H1 (cell line): ENCODE results near the gene LPGAT1. TPM values are rescaled to one million over a fixed set of nuclear protein-coding genes. Genes with fewer than 3 reads are reported as not detected.

Experiments used
- CTCF ChIA-PET: fragments of 300-600 bp; sonication (Branson Sonifier 250); formaldehyde crosslinking; loops from one replicate; lab custom pipeline; 2021; ENCODE audit not compliant: partially characterized antibody; lab: Charles Lee
- POLR2A ChIA-PET: fragments of 300-600 bp; sonication (Branson Sonifier 250); formaldehyde crosslinking; loops from one replicate; lab custom pipeline; 2021; ENCODE audit warnings: inconsistent platforms; ENCODE audit not compliant: partially characterized antibody; lab: Charles Lee
- DNase-seq, 2 experiments: peaks; one replicate each; pipeline versions ENCODE4 v3.0.0 to v3.0.0-alpha.2; 2010 to 2022; ENCODE audit warnings: low spot score in 2 of 2, low read depth in 1 of 2, mixed read lengths in 1 of 2
- FAIRE-seq: peaks from 2 replicates; lab custom pipeline; 2011; peaks lifted over from hg19 to GRCh38; lab: Jason Lieb, UNC
- H2AFZ ChIP-seq: 2 replicates; pipeline ENCODE4 v1.8.1; 2012; ENCODE audit warnings: low read length, inconsistent platforms
- H2AK5ac ChIP-seq: 2 replicates; pipeline ENCODE4 v1.6.1; 2013; ENCODE audit warnings: low read depth, low read length
- H2BK120ac ChIP-seq: replicated peaks from 2 replicates; pipeline ENCODE3; 2013; ENCODE audit warnings: low read depth, low read length, inconsistent platforms
- H2BK12ac ChIP-seq: 2 replicates; pipeline ENCODE4 v1.6.1; 2013; ENCODE audit warnings: low read depth, low read length
- H2BK15ac ChIP-seq: 2 replicates; pipeline ENCODE4 v1.6.1; 2013; ENCODE audit warnings: low read length
- H2BK20ac ChIP-seq: 2 replicates; pipeline ENCODE4 v1.6.1; 2013; ENCODE audit warnings: low read length
- H2BK5ac ChIP-seq: 2 replicates; pipeline ENCODE4 v1.6.1; 2013; ENCODE audit warnings: low read depth, low read length
- H3K14ac ChIP-seq: 2 replicates; pipeline ENCODE4 v1.6.1; 2013; ENCODE audit warnings: inconsistent platforms; ENCODE audit not compliant: insufficient read length
- H3K18ac ChIP-seq: 2 replicates; pipeline ENCODE4 v1.6.1; 2013; ENCODE audit warnings: low read length; ENCODE audit errors: extremely low read depth
- H3K23ac ChIP-seq: 2 replicates; pipeline ENCODE4 v1.6.1; 2013; ENCODE audit warnings: inconsistent platforms; ENCODE audit not compliant: insufficient read length
- H3K23me2 ChIP-seq: 2 replicates; pipeline ENCODE4 v1.6.1; 2013; ENCODE audit warnings: low read depth, low read length
- H3K27ac ChIP-seq: 2 replicates; pipeline ENCODE4 v1.6.1; 2011; ENCODE audit warnings: low read depth, low read length, inconsistent platforms
- H3K27me3 ChIP-seq, 4 experiments: replicated peaks in 1 of 4; 1 replicate in 1 of 4; 2 replicates in 3 of 4; pipeline versions ENCODE4 v1.6.1 to v1.8.1; 2011 to 2013; ENCODE audit warnings: low read length in 3 of 4, mild to moderate bottlenecking in 3 of 4, inconsistent platforms in 2 of 4, mixed read lengths in 2 of 4, moderate library complexity in 1 of 4; ENCODE audit not compliant: control insufficient read depth in 3 of 4, insufficient read depth in 3 of 4; ENCODE audit errors: extremely low read depth in 1 of 4
- H3K36me3 ChIP-seq, 4 experiments: 2 replicates each; pipeline versions ENCODE4 v1.6.1 to v1.8.1; 2011 to 2013; ENCODE audit warnings: mild to moderate bottlenecking in 4 of 4, low read length in 3 of 4, moderate library complexity in 2 of 4, control low read depth in 1 of 4, inconsistent platforms in 1 of 4; ENCODE audit not compliant: insufficient read depth in 4 of 4, control insufficient read depth in 2 of 4
- H3K4ac ChIP-seq: replicated peaks from 2 replicates; pipeline ENCODE3; 2013; ENCODE audit warnings: low read length, low read depth, mixed read lengths, inconsistent platforms; ENCODE audit not compliant: insufficient read length
- H3K4me1 ChIP-seq, 4 experiments: replicated peaks in 1 of 4; 1 replicate in 1 of 4; 2 replicates in 3 of 4; pipeline versions ENCODE4 v1.6.1 to v1.8.1; 2011 to 2013; ENCODE audit warnings: low read length in 3 of 4, inconsistent platforms in 2 of 4, mixed read lengths in 1 of 4; ENCODE audit not compliant: insufficient read depth in 4 of 4, control insufficient read depth in 3 of 4
- H3K4me2 ChIP-seq, 2 experiments: 2 replicates each; pipeline versions ENCODE4 v1.6.1 to v1.8.1; 2011 to 2013; ENCODE audit warnings: low read depth in 2 of 2, low read length in 2 of 2, control low read depth in 1 of 2, inconsistent platforms in 1 of 2, mild to moderate bottlenecking in 1 of 2; ENCODE audit not compliant: insufficient read depth in 1 of 2
- H3K4me3 ChIP-seq, 4 experiments: fragments of 200-600, 300-600 bp in 1 of 4; sonication (generic), shearing (Covaris generic), sonication (Bioruptor Twin) in 1 of 4; 2 replicates each; pipeline versions ENCODE4 v1.5.1 to v1.8.1; 2011 to 2016; ENCODE audit warnings: low read length in 4 of 4, low read depth in 3 of 4, control low read depth in 2 of 4, inconsistent platforms in 2 of 4, mild to moderate bottlenecking in 2 of 4, mixed read lengths in 1 of 4, moderate library complexity in 1 of 4; ENCODE audit not compliant: insufficient read depth in 2 of 4; ENCODE audit errors: extremely low read depth in 1 of 4
- H3K56ac ChIP-seq: replicated peaks from 2 replicates; pipeline ENCODE3; 2013; ENCODE audit warnings: low read depth, mild to moderate bottlenecking, mixed read lengths, low read length, inconsistent platforms; ENCODE audit not compliant: insufficient read length
- H3K79me1 ChIP-seq: 2 replicates; pipeline ENCODE4 v1.6.1; 2013; ENCODE audit warnings: low read depth, low read length, control low read depth
- H3K79me2 ChIP-seq, 2 experiments: 2 replicates each; pipeline versions ENCODE4 v1.6.1 to v1.8.1; 2012 to 2013; ENCODE audit warnings: low read length in 2 of 2, mild to moderate bottlenecking in 2 of 2, inconsistent platforms in 1 of 2; ENCODE audit not compliant: insufficient read depth in 2 of 2, control insufficient read depth in 1 of 2
- H3K9ac ChIP-seq, 4 experiments: replicated peaks in 1 of 4; 1 replicate in 1 of 4; 2 replicates in 3 of 4; pipeline versions ENCODE4 v1.6.1 to v1.8.1; 2011 to 2013; ENCODE audit warnings: low read depth in 3 of 4, low read length in 3 of 4, control low read depth in 2 of 4, mild to moderate bottlenecking in 2 of 4, moderate library complexity in 2 of 4, inconsistent platforms in 1 of 4; ENCODE audit errors: extremely low read depth in 1 of 4
- H3K9me3 ChIP-seq, 2 experiments: 2 replicates each; pipeline versions ENCODE4 v1.6.1 to v1.8.1; 2012 to 2013; ENCODE audit warnings: mild to moderate bottlenecking in 2 of 2, moderate library complexity in 2 of 2, control low read depth in 1 of 2, inconsistent platforms in 1 of 2, low read depth in 1 of 2, low read length in 1 of 2, mixed read lengths in 1 of 2; ENCODE audit not compliant: insufficient read depth in 2 of 2
- H4K20me1 ChIP-seq, 2 experiments: replicated peaks in 1 of 2; 2 replicates each; pipeline versions ENCODE3 to v1.8.1; 2011 to 2013; ENCODE audit warnings: inconsistent platforms in 2 of 2, low read length in 2 of 2, mild to moderate bottlenecking in 1 of 2; ENCODE audit not compliant: insufficient read depth in 2 of 2, control insufficient read depth in 1 of 2
- H4K5ac ChIP-seq: 2 replicates; pipeline ENCODE4 v1.6.1; 2013; ENCODE audit warnings: low read length, low read depth, mixed read lengths, inconsistent platforms; ENCODE audit not compliant: insufficient read length
- H4K8ac ChIP-seq: 2 replicates; pipeline ENCODE4 v1.8.0; 2013; ENCODE audit warnings: mild to moderate bottlenecking, moderate library complexity, low read length, inconsistent platforms; ENCODE audit not compliant: insufficient read depth; ENCODE audit errors: extremely low read depth
- H4K91ac ChIP-seq: replicated peaks from 2 replicates; pipeline ENCODE3; 2013; ENCODE audit warnings: low read length, mixed read lengths, inconsistent platforms; ENCODE audit not compliant: insufficient read length
- ASH2L ChIP-seq: fragments of 200-600, 300-600 bp; sonication (generic); IDR thresholded peaks from one replicate; pipeline ENCODE4 v1.7.1; 2017; ENCODE audit warnings: low read length
- BCL11A ChIP-seq, 2 experiments: IDR thresholded peaks; one replicate each; pipeline ENCODE4 v1.6.1; 2011; ENCODE audit warnings: low read depth in 2 of 2, low read length in 2 of 2, mild to moderate bottlenecking in 2 of 2
- CHD1 ChIP-seq: IDR thresholded peaks from 2 replicates; pipeline ENCODE4 v1.6.1; 2012; ENCODE audit warnings: low read depth, low read length, improper control_type of control experiment
- CREB1 ChIP-seq: IDR thresholded peaks from 2 replicates; pipeline ENCODE4 v1.6.1; 2012; ENCODE audit warnings: inconsistent platforms
- EP300 ChIP-seq, 2 experiments: IDR thresholded peaks; 1 replicate in 1 of 2; 2 replicates in 1 of 2; pipeline ENCODE4 v1.6.1; 2011 to 2012; ENCODE audit warnings: low read depth in 2 of 2, low read length in 2 of 2, mild to moderate bottlenecking in 2 of 2, borderline replicate concordance in 1 of 2, inconsistent platforms in 1 of 2, moderate library complexity in 1 of 2
- GABPA ChIP-seq: IDR thresholded peaks from 2 replicates; pipeline ENCODE4 v1.6.1; 2011; ENCODE audit warnings: mild to moderate bottlenecking, low read length, moderate library complexity, borderline replicate concordance; ENCODE audit not compliant: insufficient read depth
- HDAC2 ChIP-seq, 2 experiments: fragments of 300-600 bp in 1 of 2; sonication (generic) in 1 of 2; IDR thresholded peaks; 2 replicates each; pipeline ENCODE4 v1.6.1; 2011 to 2012; ENCODE audit warnings: low read depth in 2 of 2, low read length in 2 of 2, mild to moderate bottlenecking in 2 of 2, moderate library complexity in 2 of 2, borderline replicate concordance in 1 of 2, inconsistent platforms in 1 of 2
- KDM1A ChIP-seq: fragments of 200-600, 300-600 bp; sonication (generic); IDR thresholded peaks from 2 replicates; pipeline ENCODE4 v1.7.1; 2016; ENCODE audit warnings: mild to moderate bottlenecking, low read length, borderline replicate concordance
- POLR2AphosphoS5 ChIP-seq: IDR thresholded peaks from 2 replicates; pipeline ENCODE4 v1.6.1; 2011; ENCODE audit warnings: low read depth, low read length
- SIN3A ChIP-seq, 2 experiments: IDR thresholded peaks in 1 of 2; conservative IDR thresholded peaks in 1 of 2; 2 replicates each; pipeline ENCODE4 v1.6.1; 2011 to 2012; ENCODE audit warnings: low read length in 2 of 2, improper control_type of control experiment in 1 of 2, low read depth in 1 of 2, mild to moderate bottlenecking in 1 of 2
- SP1 ChIP-seq: IDR thresholded peaks from 2 replicates; pipeline ENCODE4 v1.6.1; 2011; ENCODE audit warnings: low read depth, low read length
- SP2 ChIP-seq: IDR thresholded peaks from 2 replicates; pipeline ENCODE4 v1.6.1; 2012; ENCODE audit warnings: mild to moderate bottlenecking, low read length, inconsistent platforms
- SUZ12 ChIP-seq: fragments of 200-600 bp; sonication (generic); IDR thresholded peaks from 2 replicates; pipeline ENCODE4 v1.6.1; 2012; ENCODE audit warnings: mild to moderate bottlenecking, inconsistent platforms, low read length, moderate library complexity, mixed read lengths
- WGBS, 2 experiments: shearing (Covaris generic) in 1 of 2; methylation state at CpG; one replicate each; pipeline versions ENCODE4 v1.1.6 to v1.1.7; 2013 to 2015; ENCODE audit warnings: low lambda C conversion rate in 2 of 2, mixed read lengths in 2 of 2, inconsistent platforms in 1 of 2, low coverage in 1 of 2, missing lambda C conversion rate in 1 of 2; ENCODE audit not compliant: insufficient replicate concordance in 2 of 2, insufficient coverage in 1 of 2, insufficient read length in 1 of 2; ENCODE audit errors: extremely low coverage in 1 of 2, missing lambda C conversion rate in 1 of 2; 5-methylcytosine and 5-hydroxymethylcytosine counted together
- polyA plus RNA-seq, 7 experiments: library from polyadenylated mRNA; depleted of rRNA in 3 of 7; stranded (reverse) in 5 of 7; unstranded in 2 of 7; fragments of >200 nt in 5 of 7; fragments of 200-250 nt in 2 of 7; gene quantifications; 1 replicate in 5 of 7; 2 replicates in 1 of 7; 4 replicates in 1 of 7; pipeline versions ENCODE4 v1.2.1 to v1.2.3, GENCODE V29; 2011 to 2013; ENCODE audit warnings: missing spikeins in 2 of 7, mixed read lengths in 2 of 7
- total RNA-seq: library from RNA; stranded (reverse); fragmentation: NEBNext Ultra II Directional; extraction: Animal tissue kit (Norgen Biotek cat#: 25700); gene quantifications from 2 replicates; pipeline ENCODE4 v1.2.1, GENCODE V29; 2021
- TF ChIP-seq, protein P1 (sequence below): IDR thresholded peaks from 2 replicates; pipeline ENCODE4 v1.6.1; 2012; ENCODE audit warnings: inconsistent platforms

LPGAT1 gene
- total and polyA plus RNA-seq, 2 of the 8 experiments (the other 6 are each of a cell fraction or from before 2014, with no cell fraction given) = 2.3 to 13.5 TPM

DNA sequence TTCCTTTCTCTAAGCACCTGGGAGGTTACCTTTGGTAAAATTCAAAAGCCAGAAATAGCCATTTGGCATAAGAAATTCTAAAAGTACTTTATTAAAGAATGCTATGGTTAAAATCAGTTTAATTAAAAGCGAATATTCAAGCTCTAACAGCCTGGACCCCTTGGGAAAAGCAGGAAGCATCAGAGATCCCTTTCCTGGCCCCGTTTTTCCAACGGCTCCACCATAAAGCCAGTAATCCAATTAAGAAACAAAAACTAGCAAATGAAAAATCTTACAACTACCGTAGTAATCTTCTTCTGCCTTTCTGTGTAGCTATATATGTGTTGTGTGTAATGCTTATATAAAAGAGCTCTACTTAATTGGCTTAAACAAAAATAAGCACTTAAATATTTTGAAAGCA, 121.6 kb downstream of the LPGAT1 start:
- H2BK20ac ChIP-seq = no peak overlapping the region
- H3K4me3 ChIP-seq = no peak overlapping the region
- H3K9me3 ChIP-seq = no peaks in the 10 kb centered on the region
- H2BK12ac ChIP-seq = no peak overlapping the region
- TF ChIP-seq BCL11A (IDR thresholded peaks at IDR 0.05; ENCODE audit: low read depth in 2 of 2, low read length in 2 of 2) (no peak), SP2 (no peak), KDM1A (no peak), HDAC2 (IDR thresholded peaks at IDR 0.05; ENCODE audit: borderline replicate concordance in 1 of 2, low read depth in 2 of 2, low read length in 2 of 2) (no peak), ASH2L (no peak), CHD1 (no peak), CREB1 (no peak), SIN3A (conservative IDR thresholded peaks at IDR 0.05 in 1 of 2, IDR thresholded peaks at IDR 0.05 in 1 of 2; ENCODE audit: low read depth in 1 of 2, low read length in 2 of 2) (no peak), GABPA (no peak), POLR2AphosphoS5 (no peak), EP300 (IDR thresholded peaks at IDR 0.05; ENCODE audit: borderline replicate concordance in 1 of 2, low read depth in 2 of 2, low read length in 2 of 2) (no peak), SUZ12 (no peak), SP1 (no peak)
- TF ChIP-seq, protein P1, sequence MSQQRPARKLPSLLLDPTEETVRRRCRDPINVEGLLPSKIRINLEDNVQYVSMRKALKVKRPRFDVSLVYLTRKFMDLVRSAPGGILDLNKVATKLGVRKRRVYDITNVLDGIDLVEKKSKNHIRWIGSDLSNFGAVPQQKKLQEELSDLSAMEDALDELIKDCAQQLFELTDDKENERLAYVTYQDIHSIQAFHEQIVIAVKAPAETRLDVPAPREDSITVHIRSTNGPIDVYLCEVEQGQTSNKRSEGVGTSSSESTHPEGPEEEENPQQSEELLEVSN = no peak
- no peaks in the 10 kb centered on the region for H3K36me3 ChIP-seq
- no peak overlapping the region for H2BK5ac ChIP-seq
- H4K91ac ChIP-seq = no peak overlapping the region
- H3K79me1 ChIP-seq = no peaks in the 10 kb centered on the region
- H2AFZ ChIP-seq = no peak overlapping the region
- no peaks in the 10 kb centered on the region for H3K79me2 ChIP-seq
- H2BK15ac ChIP-seq = no peak overlapping the region
- H4K8ac ChIP-seq = no peak overlapping the region
- no peak overlapping the region for H3K27ac ChIP-seq
- H4K5ac ChIP-seq = no peak overlapping the region
- FAIRE-seq = no peak
- no peak overlapping the region for H3K18ac ChIP-seq
- H3K14ac ChIP-seq = no peak overlapping the region
- H2AK5ac ChIP-seq = no peak overlapping the region
- DNase-seq = no peak
- WGBS, 2 experiments = 98% methylated on average over 4 of the region's 4 CpGs; no CpG with 5 or more reads in 1 of the 2 experiments
- POLR2A ChIA-PET = no interaction called here
- peaks cover 0 to 2% of the 10 kb centered on the region in 2 experiments for H4K20me1 ChIP-seq
- CTCF ChIA-PET = interaction anchor here (1.2 to 2.3 kb wide), 3 partner anchors 10 to 27 kb away, joined by 3 to 19 read pairs (median 5); no protein-coding TSS in a partner anchor
- no peak overlapping the region for H3K23ac ChIP-seq
- H3K4me1 ChIP-seq = no peaks in the 10 kb centered on the region
- no peak overlapping the region for H3K4me2 ChIP-seq
- H3K56ac ChIP-seq = no peak overlapping the region
- no peaks in the 10 kb centered on the region for H3K23me2 ChIP-seq
- no peak overlapping the region for H3K9ac ChIP-seq
- no peak overlapping the region for H3K4ac ChIP-seq
- no peak overlapping the region for H2BK120ac ChIP-seq
- no peaks in the 10 kb centered on the region for H3K27me3 ChIP-seq
